Right lobe of liver (tissue), 4 donors: ENCODE data around the gene DDC.

Source experiments
- CTCF ChIP-seq, 4 donors: fragments of 200-600 bp in 3 of 4; fragments of 450-650 bp in 1 of 4; IDR thresholded peaks; one replicate each; pipeline versions ENCODE4 v1.5.1 to v1.8.0; 2016 to 2022; ENCODE audit warnings: antibody characterized with exemption in 4 of 4, mild to moderate bottlenecking in 2 of 4
- POLR2A ChIP-seq: fragments of 450-650 bp; IDR thresholded peaks from one replicate; pipeline ENCODE4 v1.6.1; 2017; ENCODE audit warnings: antibody characterized with exemption, mild to moderate bottlenecking
- donor health status: DM: no; HTN: no; CAD: no.
- donor health status: DM: no; HTN: no; CAD: no.
- donor health status: DM: no; HTN: yes; CAD: no.

- TF ChIP-seq CTCF (IDR thresholded peaks at IDR 0.05) (no peak), POLR2A (no peak)
These were observed 28.9 kb upstream of the DDC start for GRCh38 chr7:50594136-50594535.
